HG03378 (cell line): ENCODE results near the gene ADCY2.

Source experiments
- ATAC-seq: cut with Tn5 transposase; IDR thresholded peaks from one replicate; pipeline ENCODE4 v1.9.1; 2021; ENCODE audit warnings: mild to moderate bottlenecking, moderate library complexity; ENCODE audit not compliant: unreplicated experiment

The ADCY2 gene

GRCh38 chr5:7855611-7856010 is 459.7 kb downstream of the ADCY2 start:
- ATAC-seq = no peak

DNA sequence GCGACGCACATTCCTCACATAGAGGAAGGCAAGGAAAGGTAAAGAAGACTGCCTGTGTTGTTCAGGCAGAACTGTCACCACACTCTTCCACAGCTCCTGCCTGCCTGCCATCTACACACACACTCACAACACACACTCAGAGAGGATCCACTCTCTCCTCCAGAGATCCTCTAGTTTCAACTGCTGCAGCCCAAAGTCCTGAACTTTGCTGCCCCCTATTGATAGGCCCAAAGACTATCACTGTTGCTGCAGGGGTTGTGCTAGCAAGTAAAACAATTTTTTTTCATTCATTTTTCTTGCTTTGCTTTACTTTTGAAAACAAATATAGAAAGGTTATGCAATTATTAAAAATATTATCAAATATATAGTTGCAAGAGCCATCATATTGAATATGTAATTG is 460.9 kb downstream of the ADCY2 start:
- peak; percentile 50 for ATAC-seq

DNA sequence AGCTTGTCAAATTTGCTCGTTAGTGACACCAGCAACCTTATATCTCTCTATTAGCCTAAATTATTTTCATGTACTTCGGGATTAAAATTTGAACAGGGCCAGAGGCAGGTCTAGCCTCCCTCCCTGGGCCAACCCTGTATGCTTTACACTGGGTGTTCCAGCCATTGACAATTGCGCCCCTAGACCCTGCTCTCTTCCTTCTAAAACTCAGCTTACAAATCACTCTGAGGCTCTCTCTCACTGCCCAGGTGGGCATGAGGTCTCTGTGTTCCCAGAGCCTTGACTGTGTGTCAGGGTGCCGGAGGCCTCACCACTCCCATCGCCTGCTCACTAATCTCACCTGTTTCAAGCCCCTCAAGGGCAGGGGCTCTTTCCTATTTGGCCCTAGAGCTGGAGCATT is 461.4 kb downstream of the ADCY2 start:
- no peak for ATAC-seq

DNA sequence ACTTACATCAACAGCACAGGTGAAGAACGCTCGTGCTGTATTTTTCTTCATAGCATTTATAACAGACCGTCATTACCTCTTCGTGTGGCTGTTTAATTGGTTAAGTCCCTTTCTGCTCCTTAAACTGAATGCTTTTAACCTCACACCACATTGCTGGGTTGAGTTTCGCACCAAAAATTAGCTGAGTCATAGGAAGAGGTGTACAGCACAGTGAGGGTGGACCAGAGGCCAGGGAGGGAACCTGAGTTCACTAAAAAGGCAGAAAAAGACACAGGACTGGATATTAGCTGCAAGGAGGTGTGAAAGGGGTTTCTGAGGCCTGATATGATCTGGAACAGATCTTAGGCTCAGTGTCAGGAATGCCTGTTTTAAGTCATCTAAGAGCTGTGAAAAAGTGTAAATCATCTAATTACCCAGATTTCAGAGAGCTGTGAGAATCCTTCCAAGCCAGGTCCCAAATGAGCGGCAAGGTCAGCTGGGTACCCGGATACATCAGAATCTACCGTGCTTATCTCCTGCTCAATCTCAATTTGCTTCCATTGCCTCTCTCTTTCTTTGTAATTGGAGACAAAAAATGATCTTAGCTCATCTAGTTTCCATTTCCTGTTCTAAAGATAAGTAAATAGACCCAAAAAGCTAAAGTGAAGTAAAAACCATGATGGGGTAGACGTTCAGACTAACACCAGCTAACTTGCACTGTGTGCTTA is 462.1 kb downstream of the ADCY2 start:
- ATAC-seq = no peak

DNA sequence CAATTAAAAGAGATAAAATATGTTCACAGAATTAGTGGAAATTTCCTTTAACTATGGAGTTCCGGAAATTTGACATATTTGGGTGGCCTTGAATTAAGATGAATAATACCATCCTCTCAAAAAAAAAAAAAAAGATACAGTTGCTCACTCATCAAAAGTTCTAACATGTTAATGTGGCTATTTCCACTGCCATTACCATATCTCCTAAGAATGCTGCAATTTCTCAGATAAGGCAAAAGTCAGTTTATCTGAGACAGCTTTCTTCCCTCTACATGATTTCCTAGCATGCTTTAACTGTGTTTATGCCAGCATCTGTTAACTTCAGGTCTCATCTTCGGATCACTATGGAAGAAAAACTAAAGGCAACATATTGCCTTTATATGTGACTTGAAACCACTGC is 470.3 kb downstream of the ADCY2 start:
- ATAC-seq = no peak

DNA sequence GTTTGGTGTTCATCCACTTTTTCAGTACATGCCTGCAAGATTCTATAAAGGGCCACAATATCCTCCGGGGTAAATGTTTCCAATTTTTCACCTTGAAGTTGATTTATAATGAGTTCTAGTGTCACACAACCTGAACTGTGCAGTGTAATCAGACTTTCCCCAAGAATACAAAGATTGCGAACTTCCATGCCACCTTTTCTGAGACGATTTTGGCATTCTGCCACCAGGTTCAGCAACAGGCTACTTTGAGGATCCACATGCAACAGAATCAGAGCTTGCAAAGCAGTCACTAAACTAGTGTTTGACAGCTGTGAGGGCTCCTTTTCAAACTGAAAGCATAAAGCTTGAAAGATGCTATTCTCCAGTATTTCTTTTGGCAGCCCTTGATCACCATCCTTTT is 471.3 kb downstream of the ADCY2 start:
- ATAC-seq = no peak

DNA sequence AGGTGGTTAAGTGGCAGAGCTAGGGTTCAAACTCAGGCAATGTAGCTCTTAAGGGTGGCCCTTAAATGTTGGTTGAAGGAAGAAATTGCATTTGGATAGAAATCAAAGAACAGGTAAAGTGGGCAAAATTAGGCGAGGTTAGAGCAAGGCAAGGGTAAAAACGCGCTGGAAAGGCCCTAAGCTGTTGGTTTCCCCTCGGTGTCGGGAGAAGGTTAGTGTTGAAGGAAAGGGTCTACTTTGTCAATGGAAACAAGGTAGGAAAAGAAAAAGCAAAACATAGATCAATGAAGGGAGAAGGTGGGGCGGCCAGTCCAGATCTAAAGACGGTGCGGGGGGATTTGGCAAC is 472.5 kb downstream of the ADCY2 start:
- ATAC-seq = no peak

GRCh38 chr5:7868773-7869473 is 473.0 kb downstream of the ADCY2 start, which contains the start of the genes FASTKD3 and MTRR:
TSS of gene FASTKD3 (minus strand) at chr5:7869031. CDS start at chr5:7868083, 948 bp downstream.
TSS of gene MTRR (plus strand) at chr5:7869148. CDS start at chr5:7870795, 1,647 bp downstream.
- ATAC-seq = peak; percentile 98

DNA sequence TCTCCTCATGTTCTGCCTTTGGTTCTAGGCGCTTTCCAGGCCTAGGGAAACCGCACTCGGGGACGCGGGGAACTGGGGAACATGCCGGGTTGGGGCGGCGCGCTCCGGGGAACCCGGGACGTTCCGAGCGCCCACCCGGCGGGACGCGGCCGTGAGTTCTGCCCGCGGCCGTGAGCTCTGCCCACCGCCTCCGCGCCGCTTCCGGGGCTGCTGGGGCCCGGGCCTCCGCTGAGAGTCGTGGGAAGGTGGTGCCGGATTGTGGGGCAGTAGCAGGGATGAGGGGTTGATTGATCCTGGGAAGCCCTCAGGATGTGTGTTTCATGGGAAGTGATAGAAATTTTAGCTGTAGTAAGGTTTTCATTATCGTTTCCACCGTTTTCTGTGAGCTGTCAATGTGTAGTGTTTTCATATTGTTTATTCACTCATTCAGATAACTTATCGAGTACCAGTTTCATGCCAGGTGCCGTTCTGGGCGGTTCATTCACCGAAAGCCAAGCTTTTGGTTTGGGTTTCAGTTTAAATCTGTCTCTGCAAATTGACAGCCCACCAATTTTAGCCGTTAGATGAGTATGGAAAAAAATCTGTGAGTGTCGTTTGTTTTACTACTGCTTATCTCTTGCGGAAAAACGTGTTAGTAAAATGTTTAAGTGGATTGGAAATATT is 473.7 kb downstream of the ADCY2 start:
- ATAC-seq = peak; percentile 21

- peak; percentile 25 for ATAC-seq
These were observed 475.7 kb downstream of the ADCY2 start for GRCh38 chr5:7871653-7872052.

DNA sequence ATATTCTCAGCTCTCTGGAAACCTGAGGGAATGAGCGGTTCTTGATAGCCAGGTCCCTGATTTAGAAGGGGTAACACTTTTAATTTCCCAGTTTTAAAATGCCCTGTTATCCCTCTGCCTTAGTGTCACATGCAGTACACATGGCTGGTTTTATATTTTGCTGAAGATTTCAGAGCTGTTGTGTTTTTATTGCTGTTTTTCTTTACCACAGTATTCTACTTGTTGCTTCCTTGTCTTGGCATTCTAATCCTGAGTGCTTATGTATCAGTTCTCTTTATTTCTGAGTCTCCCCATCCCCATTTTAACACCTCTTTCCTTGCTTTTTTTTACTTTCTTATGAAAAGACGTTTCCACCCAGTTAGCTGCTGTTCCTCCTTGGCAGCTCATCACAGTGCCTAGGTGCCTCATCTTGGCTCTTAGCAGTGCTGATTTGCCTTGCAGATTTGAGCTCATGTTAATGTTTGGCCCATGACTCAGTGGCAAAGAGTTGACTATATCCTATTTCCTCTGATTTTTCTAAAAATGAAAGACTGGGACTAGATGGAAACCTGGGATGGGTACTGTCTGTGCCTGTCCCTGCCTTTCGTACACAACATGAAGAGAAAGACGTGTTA is 476.7 kb downstream of the ADCY2 start:
- no peak for ATAC-seq

DNA sequence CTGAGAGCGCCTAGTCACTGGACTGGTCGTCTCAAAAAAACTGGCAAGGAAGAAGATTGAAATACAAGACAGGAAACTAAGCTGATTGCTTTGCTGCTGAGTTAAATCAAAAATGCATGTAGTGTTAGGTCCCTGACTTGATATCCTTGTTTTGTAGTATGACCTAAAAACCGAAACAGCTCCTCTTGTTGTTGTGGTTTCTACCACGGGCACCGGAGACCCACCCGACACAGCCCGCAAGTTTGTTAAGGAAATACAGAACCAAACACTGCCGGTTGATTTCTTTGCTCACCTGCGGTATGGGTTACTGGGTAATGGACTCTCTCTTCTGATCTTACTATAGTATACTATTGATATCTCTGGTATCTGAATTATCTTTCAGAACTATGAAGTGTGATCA is 477.3 kb downstream of the ADCY2 start:
- ATAC-seq = no peak

DNA sequence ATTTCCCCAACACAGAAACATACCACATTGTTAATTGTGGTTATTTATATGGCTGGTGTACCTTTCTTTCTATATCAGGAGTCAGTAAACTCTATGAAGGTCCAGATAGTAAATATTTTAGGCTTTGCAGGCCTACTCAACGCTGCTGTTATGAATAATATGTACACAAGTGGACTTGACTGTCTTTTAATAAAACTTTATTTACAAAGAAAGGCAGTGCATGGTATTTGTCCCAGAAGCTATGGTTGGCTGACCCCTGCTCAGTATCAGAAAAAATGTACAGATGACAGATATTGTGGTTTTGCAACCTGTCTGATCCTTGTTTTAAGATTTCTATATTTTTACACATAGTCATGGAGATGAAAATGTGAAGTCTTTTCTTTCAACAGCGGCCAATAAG is 478.7 kb downstream of the ADCY2 start:
- ATAC-seq = no peak

DNA sequence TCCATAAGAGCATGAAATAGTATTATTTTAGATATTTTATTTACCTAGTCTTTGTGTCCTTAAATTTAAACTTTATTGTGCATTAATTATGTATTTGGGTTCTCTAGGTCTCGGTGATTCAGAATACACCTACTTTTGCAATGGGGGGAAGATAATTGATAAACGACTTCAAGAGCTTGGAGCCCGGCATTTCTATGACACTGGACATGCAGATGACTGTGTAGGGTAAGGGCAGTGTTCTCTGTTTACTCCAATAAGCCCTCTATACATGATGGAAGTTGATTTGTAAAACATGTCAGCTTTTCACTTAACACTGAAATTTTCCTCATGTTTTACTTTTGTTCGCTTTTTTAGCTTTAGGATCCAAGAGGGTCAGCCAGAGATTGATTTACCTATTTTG is 479.2 kb downstream of the ADCY2 start:
- ATAC-seq = no peak

- peak; percentile 50 for ATAC-seq
These were observed 480.9 kb downstream of the ADCY2 start for GRCh38 chr5:7876867-7877266.

GRCh38 chr5:7877851-7878250 is 481.9 kb downstream of the ADCY2 start:
- ATAC-seq = no peak

- ATAC-seq = peak; percentile 98
These were observed 482.5 kb downstream of the ADCY2 start for GRCh38 chr5:7878381-7878873.
